ENCODE measurements around the gene MTUS2.

DNA sequence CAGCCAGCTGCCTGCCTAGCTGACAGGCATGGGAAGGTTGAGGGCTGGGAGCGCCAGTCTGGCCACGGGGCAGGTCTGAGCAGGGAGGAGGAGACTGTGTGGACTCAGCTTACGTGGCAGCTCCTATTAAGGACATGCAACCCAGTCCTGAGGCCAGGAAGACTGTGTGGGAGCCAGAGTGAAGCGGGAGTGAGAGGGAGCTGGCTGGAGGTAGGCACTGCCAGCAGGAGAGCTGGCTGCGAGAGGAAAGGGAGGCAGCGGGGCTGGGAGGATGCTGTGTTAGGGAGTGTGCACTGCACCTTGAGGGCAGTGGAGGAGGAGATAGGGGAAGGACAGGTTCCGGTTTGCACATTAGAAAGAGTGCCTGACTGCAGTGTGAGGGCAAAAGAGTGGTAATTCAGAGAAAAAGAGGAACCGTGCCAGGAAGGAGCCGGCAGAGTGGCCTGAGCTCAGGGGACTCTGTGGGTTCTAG lies 676.1 kb downstream of the MTUS2 start:
- TF ChIP-seq, protein P1, sequence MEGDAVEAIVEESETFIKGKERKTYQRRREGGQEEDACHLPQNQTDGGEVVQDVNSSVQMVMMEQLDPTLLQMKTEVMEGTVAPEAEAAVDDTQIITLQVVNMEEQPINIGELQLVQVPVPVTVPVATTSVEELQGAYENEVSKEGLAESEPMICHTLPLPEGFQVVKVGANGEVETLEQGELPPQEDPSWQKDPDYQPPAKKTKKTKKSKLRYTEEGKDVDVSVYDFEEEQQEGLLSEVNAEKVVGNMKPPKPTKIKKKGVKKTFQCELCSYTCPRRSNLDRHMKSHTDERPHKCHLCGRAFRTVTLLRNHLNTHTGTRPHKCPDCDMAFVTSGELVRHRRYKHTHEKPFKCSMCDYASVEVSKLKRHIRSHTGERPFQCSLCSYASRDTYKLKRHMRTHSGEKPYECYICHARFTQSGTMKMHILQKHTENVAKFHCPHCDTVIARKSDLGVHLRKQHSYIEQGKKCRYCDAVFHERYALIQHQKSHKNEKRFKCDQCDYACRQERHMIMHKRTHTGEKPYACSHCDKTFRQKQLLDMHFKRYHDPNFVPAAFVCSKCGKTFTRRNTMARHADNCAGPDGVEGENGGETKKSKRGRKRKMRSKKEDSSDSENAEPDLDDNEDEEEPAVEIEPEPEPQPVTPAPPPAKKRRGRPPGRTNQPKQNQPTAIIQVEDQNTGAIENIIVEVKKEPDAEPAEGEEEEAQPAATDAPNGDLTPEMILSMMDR (IDR thresholded peaks at IDR 0.05; ENCODE audit: low read depth, low read length, poor library complexity, severe bottlenecking) = no peak
- TF ChIP-seq EZH2phosphoT487 (IDR thresholded peaks at IDR 0.05; ENCODE audit: borderline replicate concordance, low read length) = no peak

Measured in DOHH2 (cell line).